Duodenal mucosa (tissue), 2 donors: ENCODE results near the gene TCEAL5.
A peak's percentile ranks its signal among the peaks of the same experiment; 100 is the strongest.

Experiments
- H3K27ac ChIP-seq: one replicate; pipeline ENCODE4 v1.7.0; 2013; ENCODE audit warnings: low read depth, low read length
- H3K27me3 ChIP-seq, 2 donors: one replicate each; pipeline ENCODE4 v1.7.0; 2013; ENCODE audit warnings: low read length in 2 of 2, control low read depth in 1 of 2; ENCODE audit not compliant: insufficient read depth in 2 of 2, control insufficient read depth in 1 of 2
- H3K36me3 ChIP-seq, 2 donors: one replicate each; pipeline ENCODE4 v1.7.0; 2013; ENCODE audit warnings: low read length in 2 of 2, control low read depth in 1 of 2; ENCODE audit not compliant: insufficient read depth in 2 of 2, control insufficient read depth in 1 of 2
- H3K4me1 ChIP-seq, 2 donors: one replicate each; pipeline ENCODE4 v1.7.0; 2013; ENCODE audit warnings: low read length in 2 of 2, control low read depth in 1 of 2; ENCODE audit not compliant: insufficient read depth in 2 of 2, control insufficient read depth in 1 of 2
- H3K4me3 ChIP-seq, 2 donors: one replicate each; pipeline ENCODE4 v1.7.0; 2013; ENCODE audit warnings: low read length in 2 of 2, low read depth in 1 of 2
- H3K9ac ChIP-seq, 2 donors: one replicate each; pipeline ENCODE4 v1.7.0; 2013; ENCODE audit warnings: low read length in 2 of 2, low read depth in 1 of 2
- H3K9me3 ChIP-seq, 2 donors: one replicate each; pipeline ENCODE4 v1.7.0; 2013; ENCODE audit warnings: low read length in 2 of 2, control low read depth in 1 of 2; ENCODE audit not compliant: control insufficient read depth in 1 of 2

Gene TCEAL5

GRCh38 chrX:103274284-103274683 is 2.3 kb downstream of the TCEAL5 start:
- Histone ChIP-seq H3K36me3 (no peaks in the 10 kb centered on the region), H3K27ac (no peak overlapping the region), H3K9me3 (no peaks in the 10 kb centered on the region), H3K4me1 (no peaks in the 10 kb centered on the region), H3K27me3 (peaks cover 0 to 4% of the 10 kb centered on the region in 2 donors), H3K9ac (no peak overlapping the region), H3K4me3 (no peak overlapping the region)

GRCh38 chrX:103258275-103258674 is 18.3 kb downstream of the TCEAL5 start:
- H3K27ac ChIP-seq: no peak overlapping the region
- no peaks in the 10 kb centered on the region for H3K27me3 ChIP-seq
- no peak overlapping the region for H3K4me3 ChIP-seq
- no peaks in the 10 kb centered on the region for H3K36me3 ChIP-seq
- peaks cover 0 to 4% of the 10 kb centered on the region in 2 donors for H3K4me1 ChIP-seq
- H3K9ac ChIP-seq: no peak overlapping the region
- no peaks in the 10 kb centered on the region for H3K9me3 ChIP-seq

- no peak overlapping the region for H3K27ac ChIP-seq
- H3K9me3 ChIP-seq: no peaks in the 10 kb centered on the region
- no peak overlapping the region for H3K9ac ChIP-seq
- no peaks in the 10 kb centered on the region for H3K27me3 ChIP-seq
- H3K4me3 ChIP-seq: no peak overlapping the region
- H3K4me1 ChIP-seq: peaks cover 0 to 4% of the 10 kb centered on the region in 2 donors
- peaks cover 0 to 7% of the 10 kb centered on the region in 2 donors for H3K36me3 ChIP-seq
Observed at GRCh38 chrX:103256651-103257050, 19.9 kb downstream of the TCEAL5 start.

- H3K9ac ChIP-seq: peak within 1 kb of the TSS; percentile 80 to 89
- peak within 1 kb of the TSS; percentile 80 to 90 for H3K4me3 ChIP-seq
- H3K27me3 ChIP-seq: no peaks in the 10 kb centered on the region
- peak within 1 kb of the TSS; percentile 66 for H3K27ac ChIP-seq
- peaks cover 0 to 7% of the 10 kb centered on the region in 2 donors for H3K36me3 ChIP-seq
- H3K4me1 ChIP-seq: peaks cover 0 to 4% of the 10 kb centered on the region in 2 donors
- no peaks in the 10 kb centered on the region for H3K9me3 ChIP-seq
Observed at GRCh38 chrX:103254921-103255493, 21.5 kb downstream of the TCEAL5 start, which contains the start of gene TCEAL8. TSS of gene TCEAL8 (minus strand) at chrX:103255155. CDS start at chrX:103253979, 1,176 bp downstream.

- Histone ChIP-seq H3K27me3 (no peaks in the 10 kb centered on the region), H3K9me3 (no peaks in the 10 kb centered on the region), H3K9ac (peak overlapping the region; percentile 80 to 89), H3K36me3 (peaks cover 0 to 7% of the 10 kb centered on the region in 2 donors), H3K4me3 (peak overlapping the region; percentile 80 to 90), H3K4me1 (peaks cover 0 to 4% of the 10 kb centered on the region in 2 donors), H3K27ac (peak overlapping the region; percentile 66)
Observed at GRCh38 chrX:103254171-103254824, 22.3 kb downstream of the TCEAL5 start.

- Histone ChIP-seq H3K9me3 (no peaks in the 10 kb centered on the region), H3K36me3 (peaks cover 0 to 7% of the 10 kb centered on the region in 2 donors), H3K4me3 (peak overlapping the region; percentile 80 to 90), H3K9ac (peak overlapping the region; percentile 80 to 89), H3K27ac (no peak overlapping the region), H3K27me3 (no peaks in the 10 kb centered on the region), H3K4me1 (peaks cover 0 to 4% of the 10 kb centered on the region in 2 donors)
Observed at GRCh38 chrX:103253608-103254007, 22.9 kb downstream of the TCEAL5 start.

- peaks cover 0 to 7% of the 10 kb centered on the region in 2 donors for H3K36me3 ChIP-seq
Observed at GRCh38 chrX:103250977-103251376, 25.6 kb downstream of the TCEAL5 start.

GRCh38 chrX:103249805-103250204 is 26.7 kb downstream of the TCEAL5 start:
- Histone ChIP-seq H3K4me3 (no peak overlapping the region), H3K9me3 (no peaks in the 10 kb centered on the region), H3K4me1 (peaks cover 0 to 4% of the 10 kb centered on the region in 2 donors), H3K9ac (no peak overlapping the region), H3K27me3 (no peaks in the 10 kb centered on the region), H3K27ac (no peak overlapping the region), H3K36me3 (peaks cover 0 to 7% of the 10 kb centered on the region in 2 donors)

More at GRCh38 chrX:103250977-103251376, 25.6 kb downstream of the TCEAL5 start:
- H3K9me3 ChIP-seq: no peaks in the 10 kb centered on the region
- H3K27ac ChIP-seq: no peak overlapping the region
- H3K27me3 ChIP-seq: no peaks in the 10 kb centered on the region
- H3K9ac ChIP-seq: no peak overlapping the region
- no peak overlapping the region for H3K4me3 ChIP-seq
- peaks cover 0 to 4% of the 10 kb centered on the region in 2 donors for H3K4me1 ChIP-seq

GRCh38 chrX:103248553-103248952 is 28.0 kb downstream of the TCEAL5 start:
- no peak overlapping the region for H3K27ac ChIP-seq
- no peaks in the 10 kb centered on the region for H3K9me3 ChIP-seq
- H3K27me3 ChIP-seq: no peaks in the 10 kb centered on the region

GRCh38 chrX:103240155-103240554 is 36.4 kb downstream of the TCEAL5 start:
- no peaks in the 10 kb centered on the region for H3K9me3 ChIP-seq
- H3K27ac ChIP-seq: no peak overlapping the region
- no peaks in the 10 kb centered on the region for H3K4me1 ChIP-seq
- H3K27me3 ChIP-seq: no peaks in the 10 kb centered on the region
- H3K4me3 ChIP-seq: no peak overlapping the region
- H3K9ac ChIP-seq: no peak overlapping the region
- no peaks in the 10 kb centered on the region for H3K36me3 ChIP-seq

More at GRCh38 chrX:103248553-103248952, 28.0 kb downstream of the TCEAL5 start:
- Histone ChIP-seq H3K4me1 (peaks cover 0 to 2% of the 10 kb centered on the region in 2 donors), H3K36me3 (peaks cover 0 to 7% of the 10 kb centered on the region in 2 donors), H3K9ac (no peak overlapping the region), H3K4me3 (no peak overlapping the region)
